ENCODE data around the gene NARF. TPM values are rescaled to one million over a fixed set of nuclear protein-coding genes. Genes with fewer than 3 reads are reported as not detected.

Gene NARF
- total and polyA plus RNA-seq, 9 donors, result 32.1 to 77.5 (median 55.4) TPM

DNA sequence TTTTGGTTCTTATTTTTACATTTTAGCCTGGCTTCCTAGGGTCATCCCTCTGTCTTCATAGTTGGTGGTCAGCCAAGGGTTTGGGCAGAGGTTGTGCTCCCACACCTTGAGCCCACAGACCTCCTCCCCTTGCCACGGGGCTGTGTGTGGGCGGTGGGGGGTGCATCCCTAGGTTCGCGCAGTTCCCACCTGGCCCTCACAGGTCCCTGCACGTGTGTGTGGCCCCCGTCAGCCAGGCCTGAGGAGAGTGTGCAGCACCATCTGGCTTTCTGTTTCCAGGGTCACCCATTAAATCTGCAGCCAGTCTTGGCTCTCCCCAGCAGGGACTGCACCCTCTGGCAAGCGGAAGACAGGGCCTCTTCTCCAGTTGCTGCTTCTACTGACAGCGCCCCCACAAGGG lies 26.5 kb upstream of the NARF start:
- H3K27ac ChIP-seq (ENCODE audit: low read length), result no peak overlapping the region
- no peaks in the 10 kb centered on the region for H3K27me3 ChIP-seq (ENCODE audit: control insufficient read depth, insufficient read depth, low read length)
- no peaks in the 10 kb centered on the region for H3K9me3 ChIP-seq (replicated peaks; ENCODE audit: control insufficient read depth, low read depth, low read length)
- DNase-seq, result no peak
- no peak overlapping the region for H3K4me3 ChIP-seq (ENCODE audit: low read length)
- H3K36me3 ChIP-seq (ENCODE audit: control insufficient read depth, insufficient read depth, low read length), result peaks cover 46% of the 10 kb centered on the region
- H3K4me1 ChIP-seq (ENCODE audit: control insufficient read depth, insufficient read depth, low read length), result no peaks in the 10 kb centered on the region
- WGBS (ENCODE audit: insufficient coverage), result 83% methylated on average over 7 of the region's 8 CpGs

DNA sequence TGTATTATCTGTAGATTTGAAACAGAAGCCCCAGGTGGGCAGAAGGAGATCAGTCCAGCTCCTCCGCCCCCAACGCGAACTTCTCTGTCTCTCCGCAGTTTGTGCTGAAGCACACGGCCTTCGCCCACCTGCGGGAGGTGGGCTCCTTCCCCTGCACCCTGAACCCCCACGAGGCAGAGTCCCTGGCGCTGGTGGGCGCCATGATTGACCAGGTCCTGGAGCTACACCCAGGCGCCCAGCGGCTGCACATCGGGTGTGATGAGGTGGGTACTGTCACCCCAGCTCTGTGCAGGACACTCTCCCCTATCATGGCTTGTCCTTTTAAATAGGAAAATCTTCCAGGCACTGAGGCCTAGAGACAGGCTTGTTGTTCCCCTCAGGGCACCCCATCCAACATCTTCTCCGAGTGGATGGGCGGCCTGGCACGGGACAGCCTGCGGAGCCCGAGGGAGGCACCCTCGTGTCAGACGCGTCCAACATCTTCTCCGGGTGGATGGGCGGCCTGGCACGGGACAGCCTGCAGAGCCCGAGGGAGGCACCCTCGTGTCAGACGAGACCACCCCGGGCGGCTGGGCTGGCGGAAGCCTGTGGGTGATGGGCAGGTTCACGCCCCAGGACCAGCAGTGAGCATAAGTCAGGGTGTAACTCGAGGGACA lies 24.9 kb upstream of the NARF start:
- peaks cover 52% of the 10 kb centered on the region for H3K36me3 ChIP-seq (ENCODE audit: control insufficient read depth, insufficient read depth, low read length)
- H3K4me3 ChIP-seq (ENCODE audit: low read length), result no peak overlapping the region
- no peaks in the 10 kb centered on the region for H3K9me3 ChIP-seq (replicated peaks; ENCODE audit: control insufficient read depth, low read depth, low read length)
- H3K27me3 ChIP-seq (ENCODE audit: control insufficient read depth, insufficient read depth, low read length), result no peaks in the 10 kb centered on the region
- H3K4me1 ChIP-seq (ENCODE audit: control insufficient read depth, insufficient read depth, low read length), result no peaks in the 10 kb centered on the region
- 93% methylated on average over 30 of the region's 32 CpGs for WGBS (ENCODE audit: insufficient coverage)
- no peak overlapping the region for H3K27ac ChIP-seq (ENCODE audit: low read length)
- DNase-seq, result no peak

DNA sequence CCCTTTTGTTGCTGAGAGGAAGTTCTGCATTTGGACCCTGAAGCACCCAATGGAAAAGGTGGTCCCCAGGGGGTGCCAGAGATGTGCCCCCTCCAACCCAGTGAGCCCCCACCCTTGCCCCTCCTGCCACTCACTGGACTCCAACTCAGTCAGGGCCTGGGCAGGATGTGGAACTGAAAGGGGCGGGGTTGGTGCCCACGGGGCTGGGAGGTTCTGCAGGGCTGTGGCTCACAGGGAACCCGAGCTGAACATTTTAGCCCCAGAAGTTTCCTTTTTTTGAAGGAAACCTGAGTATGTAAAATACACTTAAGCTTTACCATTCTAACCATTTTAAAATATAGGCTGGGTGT lies 24.4 kb upstream of the NARF start:
- H3K4me1 ChIP-seq (ENCODE audit: control insufficient read depth, insufficient read depth, low read length), result no peaks in the 10 kb centered on the region
- H3K27ac ChIP-seq (ENCODE audit: low read length), result no peak overlapping the region
- DNase-seq, result no peak
- no peaks in the 10 kb centered on the region for H3K27me3 ChIP-seq (ENCODE audit: control insufficient read depth, insufficient read depth, low read length)
- peaks cover 52% of the 10 kb centered on the region for H3K36me3 ChIP-seq (ENCODE audit: control insufficient read depth, insufficient read depth, low read length)
- H3K4me3 ChIP-seq (ENCODE audit: low read length), result no peak overlapping the region
- no peaks in the 10 kb centered on the region for H3K9me3 ChIP-seq (replicated peaks; ENCODE audit: control insufficient read depth, low read depth, low read length)
- WGBS (ENCODE audit: insufficient coverage), result no CpG with 5 or more reads among the region's 3 CpGs

DNA sequence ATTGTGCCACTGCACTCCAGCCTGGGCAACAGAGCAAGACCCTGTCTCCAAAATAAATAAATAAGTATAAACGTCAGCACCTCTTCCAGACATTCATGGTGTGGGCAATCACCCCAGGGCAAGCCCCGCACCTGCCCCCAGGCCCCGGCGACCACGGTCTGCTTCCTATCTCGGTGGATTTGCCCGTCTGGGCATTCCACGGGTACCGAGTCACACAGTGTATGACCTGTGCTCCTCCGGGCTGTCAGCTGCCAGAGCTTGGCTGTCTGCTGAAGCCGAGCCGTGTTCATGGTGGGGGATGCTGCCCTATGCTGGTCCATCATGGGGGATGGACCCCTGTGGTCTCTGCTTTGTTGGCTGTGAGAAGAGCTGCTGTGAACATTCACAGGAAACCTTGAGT lies 23.4 kb upstream of the NARF start:
- no peaks in the 10 kb centered on the region for H3K9me3 ChIP-seq (replicated peaks; ENCODE audit: control insufficient read depth, low read depth, low read length)
- no peak overlapping the region for H3K27ac ChIP-seq (ENCODE audit: low read length)
- no peak for DNase-seq
- H3K4me3 ChIP-seq (ENCODE audit: low read length), result no peak overlapping the region
- WGBS (ENCODE audit: insufficient coverage), result 88% methylated on average over 12 of the region's 12 CpGs
- no peaks in the 10 kb centered on the region for H3K4me1 ChIP-seq (ENCODE audit: control insufficient read depth, insufficient read depth, low read length)
- H3K27me3 ChIP-seq (ENCODE audit: control insufficient read depth, insufficient read depth, low read length), result no peaks in the 10 kb centered on the region
- H3K36me3 ChIP-seq (ENCODE audit: control insufficient read depth, insufficient read depth, low read length), result peaks cover 48% of the 10 kb centered on the region

DNA sequence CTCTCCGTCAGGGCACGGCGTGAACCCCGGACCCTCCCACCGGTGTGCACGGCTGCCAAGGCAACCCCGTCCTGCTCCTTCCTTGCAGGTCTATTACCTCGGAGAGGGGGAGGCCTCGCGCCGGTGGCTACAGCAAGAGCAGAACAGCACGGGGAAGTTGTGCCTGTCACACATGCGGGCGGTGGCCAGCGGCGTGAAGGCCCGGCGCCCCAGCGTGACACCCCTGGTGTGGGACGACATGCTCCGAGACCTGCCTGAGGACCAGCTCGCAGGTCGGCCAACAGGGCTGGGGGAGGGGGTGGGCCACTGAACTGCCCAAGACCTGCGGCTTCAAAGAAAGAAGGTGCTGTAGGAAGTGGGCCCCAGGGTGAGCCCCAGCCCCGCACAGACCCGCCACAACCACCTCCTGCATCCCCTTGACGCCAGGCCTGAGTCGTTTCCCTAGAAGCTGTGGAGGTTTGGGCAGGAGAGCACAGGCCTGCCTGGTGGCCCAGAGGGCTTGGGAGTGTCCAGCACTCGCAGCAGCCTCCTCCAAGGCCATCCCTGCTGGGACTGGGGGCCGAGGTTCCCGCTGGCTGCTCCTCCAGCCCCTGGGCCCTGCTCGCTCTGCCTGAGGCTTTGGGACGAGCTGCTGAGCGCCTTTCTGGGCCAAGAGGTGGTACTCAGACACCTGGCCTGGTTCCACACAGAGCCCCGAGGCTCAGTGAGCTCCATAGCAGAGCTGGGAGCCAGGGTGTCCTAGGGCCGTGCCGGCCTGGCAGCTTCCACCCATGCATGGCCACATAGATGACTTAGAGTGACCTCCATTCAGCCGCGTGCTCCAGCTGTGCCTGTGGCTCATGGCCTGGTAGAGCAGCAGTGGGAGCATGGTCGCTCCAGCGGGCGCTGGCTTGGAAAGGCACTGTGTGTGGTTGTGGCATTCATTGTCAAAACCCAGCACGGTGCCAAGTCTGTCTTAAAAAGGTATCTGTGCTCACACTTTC lies 22.6 kb upstream of the NARF start:
- no peaks in the 10 kb centered on the region for H3K27me3 ChIP-seq (ENCODE audit: control insufficient read depth, insufficient read depth, low read length)
- H3K27ac ChIP-seq (ENCODE audit: low read length), result no peak overlapping the region
- no peak for DNase-seq
- peaks cover 6% of the 10 kb centered on the region for H3K4me1 ChIP-seq (ENCODE audit: control insufficient read depth, insufficient read depth, low read length)
- H3K36me3 ChIP-seq (ENCODE audit: control insufficient read depth, insufficient read depth, low read length), result peaks cover 47% of the 10 kb centered on the region
- H3K9me3 ChIP-seq (replicated peaks; ENCODE audit: control insufficient read depth, low read depth, low read length), result no peaks in the 10 kb centered on the region
- no peak overlapping the region for H3K4me3 ChIP-seq (ENCODE audit: low read length)
- 87% methylated on average over 31 of the region's 43 CpGs for WGBS (ENCODE audit: insufficient coverage)

DNA sequence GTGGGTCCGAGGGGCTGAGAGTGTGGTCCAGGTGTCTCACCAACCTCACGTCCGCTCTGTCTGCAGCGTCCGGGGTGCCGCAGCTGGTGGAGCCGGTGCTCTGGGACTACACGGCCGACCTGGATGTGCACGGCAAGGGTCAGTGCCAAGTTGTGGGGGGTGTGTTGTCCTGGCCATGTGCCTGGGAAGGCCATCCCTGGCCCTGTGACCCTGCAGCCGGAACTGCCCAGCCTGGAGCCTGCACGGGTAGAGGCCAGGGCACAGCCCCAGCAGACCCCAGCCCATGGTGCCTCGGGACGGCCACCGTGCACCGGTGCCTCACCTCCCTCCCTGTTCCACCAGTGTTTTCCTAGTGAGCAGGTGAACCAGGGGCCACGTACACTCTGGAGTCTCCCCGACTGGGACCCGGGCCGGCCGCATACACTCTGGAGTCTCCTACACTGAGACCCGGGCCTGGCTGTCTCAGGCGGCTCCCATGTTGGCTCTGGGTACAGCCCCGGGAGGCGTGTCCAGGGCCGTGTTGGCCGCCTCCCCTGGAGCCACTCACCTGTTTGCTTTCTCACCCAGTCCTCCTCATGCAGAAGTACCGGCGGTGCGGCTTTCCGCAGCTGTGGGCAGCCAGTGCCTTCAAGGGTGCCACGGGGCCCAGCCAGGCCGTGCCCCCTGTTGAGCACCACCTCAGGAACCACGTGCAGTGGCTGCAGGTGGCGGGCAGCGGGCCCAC lies 21.8 kb upstream of the NARF start:
- peaks cover 11% of the 10 kb centered on the region for H3K4me1 ChIP-seq (ENCODE audit: control insufficient read depth, insufficient read depth, low read length)
- no peak for DNase-seq
- 87% methylated on average over 36 of the region's 36 CpGs for WGBS (ENCODE audit: insufficient coverage)
- no peaks in the 10 kb centered on the region for H3K9me3 ChIP-seq (replicated peaks; ENCODE audit: control insufficient read depth, low read depth, low read length)
- no peak overlapping the region for H3K27ac ChIP-seq (ENCODE audit: low read length)
- no peaks in the 10 kb centered on the region for H3K27me3 ChIP-seq (ENCODE audit: control insufficient read depth, insufficient read depth, low read length)
- peaks cover 44% of the 10 kb centered on the region for H3K36me3 ChIP-seq (ENCODE audit: control insufficient read depth, insufficient read depth, low read length)
- no peak overlapping the region for H3K4me3 ChIP-seq (ENCODE audit: low read length)

DNA sequence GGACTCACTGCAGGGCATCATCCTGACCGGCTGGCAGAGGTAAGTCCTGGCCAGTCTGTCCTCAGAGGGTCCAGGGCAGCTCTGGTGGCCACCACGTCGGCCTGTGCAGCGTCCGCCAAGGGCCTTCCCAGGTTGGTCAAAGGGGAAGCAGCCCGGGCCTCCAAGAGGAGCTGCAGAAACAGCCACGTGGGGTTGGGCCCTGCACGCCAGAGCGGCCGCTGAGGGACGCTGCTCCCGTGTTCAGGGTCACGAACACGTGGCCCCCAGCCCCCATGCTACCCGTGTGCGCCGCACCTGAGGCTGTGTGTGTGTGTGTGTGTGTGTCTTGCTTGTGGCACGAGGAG lies 21.2 kb upstream of the NARF start:
- no peaks in the 10 kb centered on the region for H3K9me3 ChIP-seq (replicated peaks; ENCODE audit: control insufficient read depth, low read depth, low read length)
- no peaks in the 10 kb centered on the region for H3K27me3 ChIP-seq (ENCODE audit: control insufficient read depth, insufficient read depth, low read length)
- no peak overlapping the region for H3K27ac ChIP-seq (ENCODE audit: low read length)
- peaks cover 11% of the 10 kb centered on the region for H3K4me1 ChIP-seq (ENCODE audit: control insufficient read depth, insufficient read depth, low read length)
- H3K36me3 ChIP-seq (ENCODE audit: control insufficient read depth, insufficient read depth, low read length), result peaks cover 48% of the 10 kb centered on the region
- WGBS (ENCODE audit: insufficient coverage), result 93% methylated on average over 9 of the region's 18 CpGs
- H3K4me3 ChIP-seq (ENCODE audit: low read length), result no peak overlapping the region
- no peak for DNase-seq

DNA sequence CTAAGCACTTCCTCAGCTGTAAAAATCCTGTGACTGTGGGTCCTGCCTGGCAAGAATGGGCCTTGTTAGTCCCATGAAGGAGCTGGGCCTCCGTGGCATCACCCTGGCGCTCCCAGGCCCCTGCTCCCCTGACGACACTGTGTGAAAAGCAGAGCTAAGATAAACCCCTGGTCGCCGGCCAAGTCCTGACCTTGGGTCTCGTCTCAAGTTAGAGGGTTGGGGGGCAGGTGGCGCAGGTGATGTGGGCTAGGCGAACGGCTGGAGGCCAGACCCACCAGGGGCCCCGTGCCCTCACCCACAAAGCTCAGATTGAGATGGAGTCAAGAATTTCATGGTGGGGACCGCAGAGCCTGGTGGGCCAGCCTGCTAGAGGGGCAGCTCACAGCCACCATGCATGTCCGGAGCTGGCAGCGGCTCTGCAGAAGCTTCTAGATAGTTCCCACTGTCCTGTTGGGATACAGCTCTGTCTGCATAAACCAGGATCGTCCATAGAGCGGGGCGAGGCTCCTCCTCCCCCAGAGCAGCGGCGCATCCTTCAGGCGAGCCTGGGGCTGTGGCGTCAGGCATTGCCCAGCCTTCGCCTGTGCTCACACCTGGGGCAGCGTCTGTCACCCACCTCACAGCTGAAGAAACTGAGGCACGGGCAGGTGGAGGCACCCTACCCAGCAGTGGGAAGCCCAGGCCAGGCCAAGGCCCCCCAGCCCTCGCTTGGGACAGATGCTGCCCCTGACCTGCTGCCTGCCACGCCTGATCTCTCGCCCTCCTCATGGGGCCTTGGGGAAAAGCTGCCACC lies 19.9 kb upstream of the NARF start:
- 87% methylated on average over 24 of the region's 26 CpGs for WGBS (ENCODE audit: insufficient coverage)
- H3K4me1 ChIP-seq (ENCODE audit: control insufficient read depth, insufficient read depth, low read length), result peaks cover 11% of the 10 kb centered on the region
- H3K27ac ChIP-seq (ENCODE audit: low read length), result no peak overlapping the region
- peaks cover 57% of the 10 kb centered on the region for H3K36me3 ChIP-seq (ENCODE audit: control insufficient read depth, insufficient read depth, low read length)
- H3K4me3 ChIP-seq (ENCODE audit: low read length), result no peak overlapping the region
- H3K9me3 ChIP-seq (replicated peaks; ENCODE audit: control insufficient read depth, low read depth, low read length), result no peaks in the 10 kb centered on the region
- DNase-seq, result no peak
- no peaks in the 10 kb centered on the region for H3K27me3 ChIP-seq (ENCODE audit: control insufficient read depth, insufficient read depth, low read length)

DNA sequence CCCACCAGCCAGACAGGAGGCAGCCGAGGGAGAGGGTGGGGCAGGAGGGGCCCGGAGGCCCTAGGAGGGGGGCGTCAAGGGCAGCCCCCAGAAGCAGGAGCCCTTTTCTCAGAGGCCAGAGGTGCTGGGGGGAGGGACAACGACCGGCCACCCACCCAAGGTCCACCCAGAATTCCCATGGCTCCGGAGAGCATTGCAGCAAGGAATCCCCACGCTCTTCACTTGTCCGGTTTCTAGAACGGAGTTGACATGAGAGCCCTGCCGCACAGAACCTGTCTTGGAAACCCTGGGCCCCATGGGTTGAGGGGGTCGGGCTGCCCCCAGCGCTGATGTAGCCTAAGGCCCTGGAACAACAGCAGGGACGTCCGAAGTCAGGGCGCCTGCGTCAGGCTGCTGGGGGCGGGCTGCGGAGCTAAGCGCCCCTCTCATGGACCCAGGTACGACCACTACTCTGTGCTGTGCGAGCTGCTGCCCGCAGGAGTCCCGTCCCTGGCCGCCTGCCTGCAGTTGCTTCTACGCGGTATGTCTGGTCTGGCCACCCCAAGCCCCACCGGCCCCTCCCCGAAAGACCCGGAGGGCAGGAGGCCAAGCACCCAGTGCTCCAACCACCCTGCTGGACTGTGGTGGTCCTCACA lies 19.2 kb upstream of the NARF start:
- H3K4me1 ChIP-seq (ENCODE audit: control insufficient read depth, insufficient read depth, low read length), result peaks cover 11% of the 10 kb centered on the region
- 79% methylated on average over 27 of the region's 29 CpGs for WGBS (ENCODE audit: insufficient coverage)

More for the DNA sequence above, 19.2 kb upstream of the NARF start:
- H3K27me3 ChIP-seq (ENCODE audit: control insufficient read depth, insufficient read depth, low read length), result no peaks in the 10 kb centered on the region
- H3K27ac ChIP-seq (ENCODE audit: low read length), result no peak overlapping the region
- H3K4me3 ChIP-seq (ENCODE audit: low read length), result no peak overlapping the region
- no peak for DNase-seq
- H3K9me3 ChIP-seq (replicated peaks; ENCODE audit: control insufficient read depth, low read depth, low read length), result no peaks in the 10 kb centered on the region
- peaks cover 55% of the 10 kb centered on the region for H3K36me3 ChIP-seq (ENCODE audit: control insufficient read depth, insufficient read depth, low read length)

All from muscle of leg (tissue), 11 donors.